HS-27A (cell line): Measurements from ENCODE around the gene ATP8A2.

Source experiments
- DNase-seq: peaks from one replicate; pipeline ENCODE4 v3.0.0-alpha.2; 2012; ENCODE audit warnings: low read depth, missing footprints

The ATP8A2 gene

DNA sequence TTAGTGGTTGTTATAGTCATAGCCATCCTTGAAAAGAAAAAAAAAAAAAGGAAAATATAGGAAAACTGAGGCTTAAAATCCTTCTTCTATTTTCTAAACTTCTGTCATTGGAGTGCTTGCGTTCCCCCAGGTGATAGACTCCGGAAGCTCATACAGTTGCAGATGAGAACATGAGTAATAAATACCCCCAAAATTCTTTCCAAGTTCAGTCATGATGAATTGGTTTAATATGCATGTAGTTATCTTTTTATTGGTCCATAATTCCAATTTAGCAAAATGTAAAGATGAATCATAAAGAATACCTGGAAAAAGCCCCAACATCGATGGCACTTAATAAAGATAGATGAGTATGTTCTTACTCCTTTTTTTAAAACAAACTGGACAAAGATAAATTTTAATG is 487.8 kb downstream of the ATP8A2 start:
- DNase-seq = no peak

GRCh38 chr13:25860265-25860664 is 488.5 kb downstream of the ATP8A2 start:
- no peak for DNase-seq

GRCh38 chr13:25860862-25861261 is 489.1 kb downstream of the ATP8A2 start:
- DNase-seq = peak; percentile 7

DNA sequence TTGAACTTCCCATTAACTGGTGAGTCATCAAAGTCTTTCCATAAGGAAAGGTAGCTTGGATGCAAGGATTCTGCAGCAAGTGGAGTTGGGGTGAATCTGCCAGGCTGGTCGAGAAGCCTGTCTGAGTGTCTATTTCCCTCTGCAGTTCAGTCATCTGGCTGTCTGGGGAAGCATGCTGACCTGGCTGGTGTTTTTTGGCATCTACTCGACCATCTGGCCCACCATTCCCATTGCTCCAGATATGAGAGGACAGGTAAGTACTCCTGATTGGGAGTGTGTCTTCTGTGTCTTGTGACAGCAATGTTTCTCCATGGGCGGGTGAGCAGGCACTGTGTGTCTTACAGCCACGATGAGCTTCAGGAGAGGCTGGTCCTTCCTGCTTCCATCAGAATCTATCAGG is 490.4 kb downstream of the ATP8A2 start:
- DNase-seq = no peak

DNA sequence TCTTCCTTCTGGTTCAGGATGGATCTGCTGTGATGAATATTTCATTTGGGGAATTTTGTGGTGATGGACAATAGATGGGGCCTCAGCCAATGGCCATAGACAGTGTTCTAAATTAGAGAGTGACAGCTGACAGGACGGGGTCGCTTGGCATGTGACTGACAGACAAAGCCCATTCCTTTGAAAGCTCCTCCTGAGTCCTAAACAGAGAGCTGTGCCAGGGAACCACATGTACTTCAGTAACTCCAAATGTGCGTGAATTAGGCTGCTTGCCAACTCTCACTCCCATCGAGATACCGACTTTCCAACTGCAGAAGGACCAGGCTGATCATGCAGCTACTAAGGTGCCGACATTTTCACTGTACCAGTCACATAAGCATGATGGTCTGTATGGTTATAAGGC is 492.3 kb downstream of the ATP8A2 start:
- no peak for DNase-seq

GRCh38 chr13:25864936-25865335 is 493.2 kb downstream of the ATP8A2 start:
- no peak for DNase-seq

- DNase-seq = no peak
Observed at GRCh38 chr13:25865391-25865790, 493.6 kb downstream of the ATP8A2 start.

GRCh38 chr13:25867038-25867437 is 495.3 kb downstream of the ATP8A2 start:
- DNase-seq = no peak

DNA sequence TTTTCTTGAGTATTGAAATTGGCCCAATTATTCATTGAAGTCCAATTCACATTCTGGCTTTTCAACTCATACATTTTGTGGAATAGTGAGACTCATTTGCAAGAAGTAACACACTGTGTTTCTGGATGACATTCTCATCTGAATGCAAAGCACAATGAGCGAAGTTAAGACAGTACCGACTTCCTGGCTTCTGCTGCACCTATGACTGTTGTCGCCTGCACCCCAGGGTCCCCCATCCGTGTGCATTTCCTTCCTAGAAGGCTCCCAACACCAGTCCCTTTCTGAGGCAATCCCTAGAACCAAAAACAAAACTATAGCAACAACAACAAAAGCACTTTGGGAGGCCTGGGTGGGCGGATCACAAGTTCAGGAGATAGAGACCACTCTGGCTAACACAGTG is 496.7 kb downstream of the ATP8A2 start:
- DNase-seq = no peak

DNA sequence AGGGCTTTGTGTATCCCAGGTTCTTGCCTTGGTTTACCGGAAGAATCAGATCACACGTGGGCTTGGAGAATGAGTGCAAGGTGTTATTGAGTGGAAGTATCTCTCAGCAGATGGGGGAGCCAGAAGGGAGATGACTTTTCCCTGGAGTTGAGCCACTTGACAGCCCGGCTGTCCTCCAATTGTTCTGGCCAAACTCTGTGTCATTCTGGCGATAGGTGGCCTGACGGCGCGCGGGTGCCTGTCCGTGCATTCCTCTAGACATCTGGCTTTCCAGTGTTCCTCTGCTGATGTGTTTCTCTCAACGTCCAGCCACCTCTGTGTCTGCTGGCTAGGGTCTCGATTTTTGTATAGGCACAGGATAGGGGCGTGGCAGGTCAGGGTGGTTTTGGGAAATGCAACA is 498.2 kb downstream of the ATP8A2 start:
- no peak for DNase-seq

DNA sequence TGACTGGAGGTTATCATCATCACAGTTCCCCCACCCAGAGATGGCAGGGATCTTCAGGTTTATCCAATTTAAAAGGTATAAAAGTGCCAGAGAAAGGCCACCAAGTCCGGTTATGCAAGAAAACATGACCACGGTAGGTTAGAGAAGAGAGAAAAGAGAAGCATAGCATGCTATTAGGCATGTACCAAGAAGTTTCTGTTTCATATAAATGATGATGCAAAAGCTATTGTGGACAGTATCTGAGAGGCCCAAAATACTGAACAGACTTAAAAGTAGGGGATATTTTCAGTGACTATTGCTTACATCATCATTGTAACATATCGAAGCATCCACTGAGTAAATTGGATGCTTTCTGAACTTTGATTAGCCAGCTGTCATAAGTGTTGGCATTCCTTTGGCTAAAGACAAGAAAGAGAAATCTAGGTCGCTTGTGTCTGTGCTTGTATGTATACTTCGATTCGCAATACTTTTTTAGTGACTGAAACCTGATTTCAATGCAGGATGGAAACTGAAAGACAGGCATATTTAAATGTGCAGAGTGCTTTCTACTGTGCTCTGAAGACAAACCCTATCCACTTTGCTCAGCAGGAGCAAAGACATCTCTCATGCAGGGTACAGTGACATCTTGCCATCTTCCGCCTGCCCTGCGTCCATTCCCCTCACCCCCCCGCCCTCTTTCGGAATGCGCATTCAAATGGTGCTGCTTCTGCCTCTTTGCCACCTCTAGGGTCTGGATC is 499.8 kb downstream of the ATP8A2 start:
- no peak for DNase-seq

DNA sequence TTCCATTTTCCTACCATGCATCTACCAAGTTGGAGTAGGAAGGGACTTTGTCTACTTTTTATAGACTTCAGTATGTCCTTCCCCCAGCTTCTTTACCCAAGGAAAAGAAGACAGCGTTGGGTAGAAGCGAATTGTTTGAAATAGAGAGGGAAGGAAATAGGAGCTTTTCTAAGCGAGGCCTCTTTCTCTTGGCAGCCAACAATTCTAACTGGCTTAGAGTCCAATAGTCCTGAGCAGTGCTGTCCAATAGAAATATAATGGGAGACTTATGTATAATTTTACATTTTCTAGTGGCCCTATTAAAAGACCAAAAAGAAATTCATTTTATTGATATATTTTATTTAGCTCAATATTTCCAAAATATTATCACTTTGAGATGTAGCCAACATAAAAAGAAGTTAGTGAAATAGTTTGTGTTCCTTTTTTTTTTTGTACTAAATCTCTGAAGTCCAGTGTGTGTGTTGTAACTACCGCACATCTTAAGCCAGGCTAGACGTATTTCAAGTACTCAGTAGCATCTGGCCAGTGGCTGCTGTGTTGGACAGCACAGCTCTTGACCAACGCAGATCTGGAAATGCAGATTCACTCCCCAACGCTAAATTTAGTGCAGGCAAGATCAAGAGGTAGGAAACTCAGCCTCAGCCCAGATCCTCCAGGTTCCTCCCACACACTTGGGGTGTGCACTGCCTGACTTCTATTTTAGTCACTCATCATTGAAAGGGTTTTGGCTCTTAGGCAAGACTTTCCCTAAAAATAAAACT is 500.9 kb downstream of the ATP8A2 start:
- no peak for DNase-seq

GRCh38 chr13:25873242-25873612 is 501.5 kb downstream of the ATP8A2 start:
- DNase-seq = no peak

DNA sequence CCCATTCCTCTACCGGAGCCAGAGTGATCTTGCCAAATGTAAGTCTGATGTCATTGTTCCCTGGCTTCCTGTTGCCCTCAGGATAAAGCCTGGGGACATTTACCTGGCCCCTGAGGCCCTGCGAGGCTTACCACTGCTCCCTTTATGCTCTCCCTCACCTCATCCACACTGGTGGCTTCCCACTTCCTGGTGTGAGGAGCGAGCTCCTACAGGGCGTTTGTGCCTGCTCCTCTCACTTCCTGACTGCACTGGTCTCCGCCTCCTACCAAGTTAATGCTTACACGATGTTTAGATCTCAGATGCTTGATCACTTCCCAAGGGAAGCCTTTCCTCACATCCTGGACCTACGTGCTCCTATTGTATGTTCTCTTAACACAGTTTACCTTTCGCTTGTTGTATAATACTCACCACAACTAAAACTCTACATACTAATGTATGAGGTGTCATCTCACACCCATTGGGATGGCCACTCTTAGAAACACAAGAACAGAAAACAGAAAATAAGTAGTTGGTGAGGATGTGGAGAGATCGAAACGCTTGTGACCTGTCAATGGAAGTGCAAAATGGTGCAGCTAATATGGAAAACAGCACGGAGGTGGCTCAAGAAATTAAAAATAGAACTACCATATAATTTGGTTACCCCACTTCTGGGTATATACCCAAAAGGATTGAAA is 502.4 kb downstream of the ATP8A2 start:
- no peak for DNase-seq

GRCh38 chr13:25874907-25875306 is 503.1 kb downstream of the ATP8A2 start:
- no peak for DNase-seq

- no peak for DNase-seq
Observed at GRCh38 chr13:25876247-25876646, 504.5 kb downstream of the ATP8A2 start.

DNA sequence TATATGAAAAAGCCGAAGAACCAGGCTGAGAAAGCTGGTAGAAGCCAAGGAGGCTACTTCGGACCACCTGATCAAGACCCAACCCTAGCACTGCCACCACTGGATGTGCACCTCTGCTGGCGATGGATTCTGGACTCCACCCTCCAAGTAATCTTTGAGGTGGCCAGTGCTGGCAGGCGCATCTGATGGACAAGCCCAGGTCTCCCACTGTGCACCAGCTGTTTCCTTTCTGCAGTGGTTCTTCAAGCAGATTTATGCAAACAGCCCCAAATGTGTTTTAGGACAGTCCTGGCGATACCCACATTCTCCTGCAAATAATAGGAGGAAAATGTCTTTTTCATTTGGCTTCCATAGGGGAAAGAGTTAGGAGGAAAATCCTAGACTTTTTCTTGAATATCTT is 507.7 kb downstream of the ATP8A2 start:
- DNase-seq = no peak

DNA sequence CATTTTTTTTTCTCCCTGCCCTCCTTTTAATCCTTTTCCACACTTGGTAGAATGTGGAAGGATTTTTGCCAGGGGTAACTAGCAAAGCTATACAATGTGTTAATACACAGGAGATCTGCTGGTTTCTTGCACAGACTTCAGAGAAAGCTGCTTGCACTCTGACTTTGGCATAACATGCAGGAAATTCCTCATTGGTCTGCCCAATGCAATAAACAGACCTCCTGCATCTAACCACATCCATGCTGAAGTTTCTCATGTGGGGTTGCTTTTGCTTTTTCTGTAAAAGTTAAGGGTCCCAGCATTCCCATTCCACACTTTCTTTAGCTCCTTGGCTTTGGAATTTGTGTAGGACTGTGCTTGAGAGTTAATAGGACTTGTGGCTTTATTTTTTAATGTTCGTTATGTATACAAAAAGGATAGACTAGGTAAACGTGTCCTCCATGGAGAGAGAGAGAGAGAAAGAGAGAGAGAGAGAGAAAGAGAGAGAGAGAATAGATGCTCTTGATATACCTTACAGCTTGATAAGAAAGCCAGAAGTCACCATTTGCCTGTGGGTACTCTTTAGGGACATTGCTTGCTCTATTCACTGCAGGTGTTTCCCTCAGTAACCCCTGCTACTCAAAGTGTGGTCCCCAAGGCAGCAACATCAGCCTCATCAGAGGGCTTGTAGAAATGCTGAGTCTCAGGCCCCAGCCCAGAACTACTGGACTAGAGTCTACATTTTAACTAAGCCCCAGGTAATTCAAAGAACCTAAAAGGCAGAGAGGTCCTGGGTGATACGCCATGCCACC is 509.6 kb downstream of the ATP8A2 start:
- DNase-seq = no peak

- no peak for DNase-seq
Observed at GRCh38 chr13:25881971-25882451, 510.2 kb downstream of the ATP8A2 start.

DNA sequence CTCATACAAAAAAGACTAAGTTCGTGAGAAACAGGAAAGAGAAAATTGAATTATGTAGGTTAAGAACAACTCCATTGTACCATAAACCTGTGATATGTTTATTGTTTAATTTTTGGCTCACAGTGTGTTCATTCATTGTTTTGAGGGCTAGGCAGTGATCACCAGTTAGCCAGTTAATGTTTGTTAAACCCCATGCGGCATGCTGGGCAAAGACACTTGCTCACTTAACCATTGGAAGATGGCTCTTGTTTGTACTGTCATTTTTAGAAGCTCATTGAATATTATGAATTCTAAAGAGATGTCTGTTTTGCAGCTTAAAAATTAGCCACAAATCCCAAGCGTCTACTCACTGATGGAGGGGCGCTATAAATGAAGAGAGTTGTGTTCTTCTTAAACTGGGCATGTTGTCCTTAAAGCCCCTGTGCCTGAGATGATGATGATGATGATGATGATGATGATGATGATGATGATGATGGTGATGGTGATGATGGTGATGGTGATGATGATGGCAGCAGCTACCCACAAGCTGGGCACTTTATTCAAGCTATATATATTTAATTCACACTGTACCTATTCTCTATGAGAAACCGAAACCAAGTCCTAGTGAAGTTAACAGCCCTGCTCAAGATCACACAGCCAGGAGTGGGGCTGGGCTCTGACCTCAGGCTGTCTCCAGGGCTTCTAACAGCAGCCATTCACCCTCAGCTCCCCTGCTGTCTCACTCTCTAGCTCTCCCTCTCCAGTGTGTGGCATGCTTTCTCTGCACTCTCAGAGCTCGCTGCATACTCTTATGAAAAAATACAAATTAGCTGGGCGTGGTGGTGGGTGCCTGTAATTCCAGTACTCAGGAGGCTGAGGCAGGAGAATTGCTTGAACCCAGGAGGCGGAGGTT is 510.9 kb downstream of the ATP8A2 start:
- DNase-seq = no peak

GRCh38 chr13:25885418-25885817 is 513.6 kb downstream of the ATP8A2 start:
- DNase-seq = no peak
